ENCODE measurements around the gene DHX8.

DHX8 gene

DNA sequence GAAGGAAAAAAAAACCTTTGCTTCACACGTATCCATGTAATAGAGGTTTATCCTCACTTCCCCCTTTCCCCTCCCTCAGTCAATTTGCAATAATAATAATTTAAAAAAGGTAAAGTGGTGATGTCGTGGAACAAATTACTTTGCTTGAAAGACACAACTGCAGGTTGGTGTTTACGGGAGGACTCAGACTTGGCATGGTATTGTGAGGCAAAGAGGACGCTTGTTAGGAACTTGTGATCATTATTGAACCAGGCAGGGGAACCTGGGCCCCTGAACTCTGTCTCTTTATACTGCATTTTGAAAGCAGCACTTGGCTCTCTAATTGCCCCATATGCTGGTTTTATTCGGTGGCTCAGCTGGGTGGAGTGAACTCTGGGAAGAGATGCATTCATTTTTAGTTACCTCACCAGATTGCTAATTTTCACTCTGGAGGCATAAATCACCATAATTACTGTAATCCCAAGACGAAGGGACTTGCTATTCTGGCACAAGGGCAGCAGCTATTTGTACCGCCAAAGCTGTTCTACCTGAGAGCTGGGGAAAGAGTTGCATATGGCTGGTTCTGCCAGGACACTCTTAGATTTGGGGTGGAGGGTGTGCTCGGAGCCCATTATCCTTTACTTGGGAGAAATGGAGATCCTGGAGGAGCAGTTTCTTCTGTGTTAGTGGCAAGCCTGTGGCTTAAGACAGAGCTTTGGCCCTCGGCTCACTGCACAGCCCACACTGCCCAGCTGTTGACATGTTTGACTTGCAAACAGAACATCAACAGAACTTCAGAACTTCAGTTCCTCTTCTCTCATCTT lies 5.7 kb upstream of the DHX8 start:
- Histone ChIP-seq H3F3A (ENCODE audit: low read depth) (no peaks in the 10 kb centered on the region), H3K4me3 (ENCODE audit: low read length, poor library complexity, severe bottlenecking) (no peak overlapping the region), H3K4me2 (ENCODE audit: low read depth, low read length, poor library complexity, severe bottlenecking) (no peak overlapping the region), H3K9ac (ENCODE audit: low read depth, low read length, poor library complexity, severe bottlenecking) (no peak overlapping the region), H3K36me3 (ENCODE audit: insufficient read depth, low read length) (no peaks in the 10 kb centered on the region), H3K4me1 (ENCODE audit: insufficient read depth, low read length, poor library complexity, severe bottlenecking) (no peaks in the 10 kb centered on the region), H3K27me3 (ENCODE audit: insufficient read depth, low read length, poor library complexity, severe bottlenecking) (no peaks in the 10 kb centered on the region), H3K9me3 (ENCODE audit: insufficient read depth, low read depth, low read length) (no peaks in the 10 kb centered on the region), H4K20me1 (ENCODE audit: insufficient read depth, low read length, poor library complexity, severe bottlenecking) (no peaks in the 10 kb centered on the region), H3K9me2 (replicated peaks; ENCODE audit: low read depth, low read length) (no peaks in the 10 kb centered on the region), H3K79me2 (ENCODE audit: insufficient read depth, low read length) (no peaks in the 10 kb centered on the region), H2AFZ (ENCODE audit: low read length) (no peak overlapping the region)
- no peak for TF ChIP-seq EZH2phosphoT487 (IDR thresholded peaks at IDR 0.05; ENCODE audit: borderline replicate concordance)
- TF ChIP-seq, protein P1, sequence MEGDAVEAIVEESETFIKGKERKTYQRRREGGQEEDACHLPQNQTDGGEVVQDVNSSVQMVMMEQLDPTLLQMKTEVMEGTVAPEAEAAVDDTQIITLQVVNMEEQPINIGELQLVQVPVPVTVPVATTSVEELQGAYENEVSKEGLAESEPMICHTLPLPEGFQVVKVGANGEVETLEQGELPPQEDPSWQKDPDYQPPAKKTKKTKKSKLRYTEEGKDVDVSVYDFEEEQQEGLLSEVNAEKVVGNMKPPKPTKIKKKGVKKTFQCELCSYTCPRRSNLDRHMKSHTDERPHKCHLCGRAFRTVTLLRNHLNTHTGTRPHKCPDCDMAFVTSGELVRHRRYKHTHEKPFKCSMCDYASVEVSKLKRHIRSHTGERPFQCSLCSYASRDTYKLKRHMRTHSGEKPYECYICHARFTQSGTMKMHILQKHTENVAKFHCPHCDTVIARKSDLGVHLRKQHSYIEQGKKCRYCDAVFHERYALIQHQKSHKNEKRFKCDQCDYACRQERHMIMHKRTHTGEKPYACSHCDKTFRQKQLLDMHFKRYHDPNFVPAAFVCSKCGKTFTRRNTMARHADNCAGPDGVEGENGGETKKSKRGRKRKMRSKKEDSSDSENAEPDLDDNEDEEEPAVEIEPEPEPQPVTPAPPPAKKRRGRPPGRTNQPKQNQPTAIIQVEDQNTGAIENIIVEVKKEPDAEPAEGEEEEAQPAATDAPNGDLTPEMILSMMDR (conservative IDR thresholded peaks at IDR 0.05; ENCODE audit: low read length), result no peak

DNA sequence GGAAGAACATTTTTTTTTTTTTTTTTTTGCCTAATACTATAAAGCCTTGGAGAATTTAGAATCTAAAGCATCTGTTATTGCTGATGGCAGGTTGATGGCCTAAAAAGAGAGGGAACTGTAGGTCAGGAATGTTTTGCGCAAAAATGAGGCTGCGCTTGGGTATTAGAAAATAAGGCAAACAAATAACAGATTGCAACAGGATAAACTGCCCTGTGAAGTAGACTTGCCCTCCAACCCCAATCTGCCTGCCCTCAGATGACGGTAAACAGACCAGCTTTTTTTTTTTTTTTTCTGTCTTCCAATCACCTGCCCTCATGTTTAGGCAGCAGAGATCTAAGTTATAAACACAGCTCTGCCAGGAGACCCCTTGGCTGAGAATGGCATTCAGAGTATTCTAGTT lies 3.8 kb upstream of the DHX8 start:
- H3K9me3 ChIP-seq (ENCODE audit: insufficient read depth, low read depth, low read length), result no peaks in the 10 kb centered on the region
- H3K4me3 ChIP-seq (ENCODE audit: low read length, poor library complexity, severe bottlenecking), result no peak overlapping the region
- H3K79me2 ChIP-seq (ENCODE audit: insufficient read depth, low read length), result peaks cover 12% of the 10 kb centered on the region
- H3F3A ChIP-seq (ENCODE audit: low read depth), result no peaks in the 10 kb centered on the region
- H3K4me1 ChIP-seq (ENCODE audit: insufficient read depth, low read length, poor library complexity, severe bottlenecking), result peaks cover 6% of the 10 kb centered on the region
- peaks cover 4% of the 10 kb centered on the region for H4K20me1 ChIP-seq (ENCODE audit: insufficient read depth, low read length, poor library complexity, severe bottlenecking)
- H3K27me3 ChIP-seq (ENCODE audit: insufficient read depth, low read length, poor library complexity, severe bottlenecking), result no peaks in the 10 kb centered on the region
- H3K9ac ChIP-seq (ENCODE audit: low read depth, low read length, poor library complexity, severe bottlenecking), result no peak overlapping the region
- no peaks in the 10 kb centered on the region for H3K36me3 ChIP-seq (ENCODE audit: insufficient read depth, low read length)
- H3K4me2 ChIP-seq (ENCODE audit: low read depth, low read length, poor library complexity, severe bottlenecking), result no peak overlapping the region
- no peak overlapping the region for H2AFZ ChIP-seq (ENCODE audit: low read length)
- H3K9me2 ChIP-seq (replicated peaks; ENCODE audit: low read depth, low read length), result no peaks in the 10 kb centered on the region
- TF ChIP-seq, protein P1 (conservative IDR thresholded peaks at IDR 0.05; ENCODE audit: low read length), result no peak
- TF ChIP-seq EZH2phosphoT487 (IDR thresholded peaks at IDR 0.05; ENCODE audit: borderline replicate concordance), result no peak

DNA sequence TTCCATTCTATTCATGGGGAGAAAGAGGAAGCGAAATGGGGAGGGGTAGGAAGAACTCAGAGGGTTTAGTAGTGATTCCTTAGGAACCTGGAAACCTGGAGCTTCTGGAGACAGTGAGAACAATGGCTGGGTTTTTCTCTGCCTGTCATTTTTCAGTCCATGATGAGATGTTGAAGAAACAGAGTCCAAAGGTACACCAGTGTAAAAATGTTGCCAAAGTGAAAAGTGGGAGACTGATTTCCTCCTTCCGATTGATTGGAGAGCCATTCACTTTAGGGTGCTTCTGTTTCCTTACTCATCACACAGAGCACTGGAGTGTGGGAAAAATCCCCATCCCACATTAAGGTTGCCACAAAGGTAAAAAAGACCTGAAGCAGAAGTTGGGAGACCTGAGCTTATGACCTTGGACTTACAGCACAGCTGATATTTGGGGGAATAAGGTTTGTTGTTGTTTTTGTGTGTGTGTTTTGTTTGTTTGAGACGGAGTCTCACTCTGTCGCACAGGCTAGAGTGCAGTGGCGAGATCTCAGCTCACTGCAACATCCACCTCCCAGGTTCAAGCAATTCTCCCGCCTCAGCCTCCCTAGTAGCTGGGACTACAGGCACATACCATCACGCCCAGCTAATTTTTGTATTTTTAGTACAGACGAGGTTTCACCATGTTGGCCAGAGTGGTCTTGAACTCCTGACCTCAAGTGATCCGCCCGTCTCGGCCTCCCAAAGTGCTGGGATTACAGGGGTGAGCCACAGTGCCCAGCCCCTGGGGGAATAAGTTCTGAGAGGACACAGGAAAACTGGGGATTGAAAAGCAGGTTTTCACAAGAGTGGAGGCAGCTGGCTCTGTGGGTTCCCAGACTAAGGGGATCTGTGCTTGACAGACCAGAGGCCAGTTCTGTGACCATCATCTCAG lies 1.4 kb upstream of the DHX8 start:
- Histone ChIP-seq H3K9me2 (replicated peaks; ENCODE audit: low read depth, low read length) (no peaks in the 10 kb centered on the region), H2AFZ (ENCODE audit: low read length) (0 out of 2 replicates have a peak overlapping the region, but pooled peaks have one; percentile 51), H3K4me3 (ENCODE audit: low read length, poor library complexity, severe bottlenecking) (no peak overlapping the region), H3F3A (ENCODE audit: low read depth) (no peaks in the 10 kb centered on the region), H4K20me1 (ENCODE audit: insufficient read depth, low read length, poor library complexity, severe bottlenecking) (peaks cover 19% of the 10 kb centered on the region), H3K27me3 (ENCODE audit: insufficient read depth, low read length, poor library complexity, severe bottlenecking) (no peaks in the 10 kb centered on the region), H3K4me2 (ENCODE audit: low read depth, low read length, poor library complexity, severe bottlenecking) (no peak overlapping the region), H3K9ac (ENCODE audit: low read depth, low read length, poor library complexity, severe bottlenecking) (no peak overlapping the region), H3K4me1 (ENCODE audit: insufficient read depth, low read length, poor library complexity, severe bottlenecking) (peaks cover 25% of the 10 kb centered on the region), H3K9me3 (ENCODE audit: insufficient read depth, low read depth, low read length) (no peaks in the 10 kb centered on the region), H3K79me2 (ENCODE audit: insufficient read depth, low read length) (peaks cover 36% of the 10 kb centered on the region), H3K36me3 (ENCODE audit: insufficient read depth, low read length) (no peaks in the 10 kb centered on the region)
- TF ChIP-seq, protein P1 (conservative IDR thresholded peaks at IDR 0.05; ENCODE audit: low read length), result no peak
- TF ChIP-seq EZH2phosphoT487 (IDR thresholded peaks at IDR 0.05; ENCODE audit: borderline replicate concordance), result no peak

Measured in Loucy (cell line).